Testis (tissue), 3 donors: ENCODE data around the gene CRY1. TPM values are rescaled to one million over a fixed set of nuclear protein-coding genes. Genes with fewer than 3 reads are reported as not detected.

ENCODE experiments used
- DNase-seq: peaks from one replicate; pipeline ENCODE4 v3.0.0-alpha.2; 2019
- H3K27ac ChIP-seq, 2 donors: fragments of 200-600 bp; sonication (generic); one replicate each; pipeline ENCODE4 v1.5.1; 2019
- H3K27me3 ChIP-seq: fragments of 200-600 bp; sonication (generic); one replicate; pipeline ENCODE4 v1.5.1; 2019
- H3K36me3 ChIP-seq: fragments of 200-600 bp; sonication (generic); one replicate; pipeline ENCODE4 v1.5.1; 2017; ENCODE audit warnings: low read depth; ENCODE audit errors: missing control alignments
- H3K4me1 ChIP-seq: fragments of 200-600 bp; sonication (generic); one replicate; pipeline ENCODE4 v1.5.1; 2019
- H3K4me3 ChIP-seq, 2 donors: fragments of 200-600 bp; sonication (generic); one replicate each; pipeline ENCODE4 v1.5.1; 2017 to 2019
- H3K9me3 ChIP-seq: fragments of 200-600 bp; sonication (generic); one replicate; pipeline ENCODE4 v1.5.1; 2017
- POLR2A ChIP-seq: fragments of 450-650 bp; IDR thresholded peaks from one replicate; pipeline ENCODE4 v1.6.1; 2017; ENCODE audit warnings: antibody characterized with exemption, mild to moderate bottlenecking, moderate library complexity
- WGBS, 2 donors: methylation state at CpG; one replicate each; pipeline ENCODE4 v1.1.5; 2018; 5-methylcytosine and 5-hydroxymethylcytosine counted together
- intact Hi-C: fragments of 100-400 bp; cut with DNase I; formaldehyde crosslinking; loops from one replicate; pipeline ENCODE4 v1.15.1; 2023; ENCODE audit warnings: low total_unique reads
- polyA plus RNA-seq: library from polyadenylated mRNA; stranded (reverse); fragments of 350-450 nt; fragmentation: Illumina TruSeq; extraction: RNeasy Lipid Tissue Mini Kit (QIAGEN cat#74804); gene quantifications from one replicate; pipeline ENCODE4 v1.2.3, GENCODE V29; 2014; ENCODE audit warnings: low read depth, low replicate concordance; ENCODE audit not compliant: insufficient read depth
- total RNA-seq, 2 donors: library from RNA; depleted of rRNA; stranded (reverse); fragments of >200 nt; gene quantifications; one replicate each; pipeline ENCODE4 v1.2.3, GENCODE V29; 2016
- TF ChIP-seq, protein P1 (sequence below), 3 experiments: fragments of 450-650 bp in 2 of 3; fragments of 200-600 bp in 1 of 3; sonication (generic) in 1 of 3; IDR thresholded peaks; one replicate each; pipeline ENCODE4 v1.5.1; 2016 to 2019; ENCODE audit warnings: antibody characterized with exemption in 3 of 3, mild to moderate bottlenecking in 2 of 3, moderate library complexity in 1 of 3

The CRY1 gene
- total and polyA plus RNA-seq, 3 donors from 2014 or later: 63.0 to 92.0 (median 71.6) TPM

DNA sequence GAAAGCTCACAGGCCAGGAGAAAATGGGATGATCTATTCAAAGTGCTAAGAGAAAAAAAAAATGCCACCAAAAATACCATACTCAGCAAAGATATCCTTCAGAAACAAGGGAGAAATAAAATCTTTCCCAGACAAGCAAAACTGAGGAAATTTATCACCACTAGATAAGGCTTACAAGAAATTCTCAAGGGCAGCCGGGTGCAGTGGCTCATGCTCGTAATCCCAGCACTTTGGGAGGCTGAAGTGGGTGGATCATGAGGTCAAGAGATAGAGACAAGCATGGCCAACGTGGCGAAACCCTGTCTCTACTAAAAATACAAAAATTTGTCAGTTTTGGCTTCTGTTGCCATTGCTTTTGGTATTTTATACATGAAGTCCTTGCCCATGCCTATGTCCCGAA, 48.2 kb downstream of the CRY1 start:
- intact Hi-C loops: no loop called here
- DNase-seq: no peak
- 68% methylated on average over 5 of the region's 5 CpGs for WGBS, 2 donors
- H3K27me3 ChIP-seq: no peaks in the 10 kb centered on the region
- no peaks in the 10 kb centered on the region for H3K4me1 ChIP-seq
- no peaks in the 10 kb centered on the region for H3K36me3 ChIP-seq
- no peaks in the 10 kb centered on the region for H3K9me3 ChIP-seq
- H3K4me3 ChIP-seq: no peak overlapping the region
- TF ChIP-seq, protein P1, sequence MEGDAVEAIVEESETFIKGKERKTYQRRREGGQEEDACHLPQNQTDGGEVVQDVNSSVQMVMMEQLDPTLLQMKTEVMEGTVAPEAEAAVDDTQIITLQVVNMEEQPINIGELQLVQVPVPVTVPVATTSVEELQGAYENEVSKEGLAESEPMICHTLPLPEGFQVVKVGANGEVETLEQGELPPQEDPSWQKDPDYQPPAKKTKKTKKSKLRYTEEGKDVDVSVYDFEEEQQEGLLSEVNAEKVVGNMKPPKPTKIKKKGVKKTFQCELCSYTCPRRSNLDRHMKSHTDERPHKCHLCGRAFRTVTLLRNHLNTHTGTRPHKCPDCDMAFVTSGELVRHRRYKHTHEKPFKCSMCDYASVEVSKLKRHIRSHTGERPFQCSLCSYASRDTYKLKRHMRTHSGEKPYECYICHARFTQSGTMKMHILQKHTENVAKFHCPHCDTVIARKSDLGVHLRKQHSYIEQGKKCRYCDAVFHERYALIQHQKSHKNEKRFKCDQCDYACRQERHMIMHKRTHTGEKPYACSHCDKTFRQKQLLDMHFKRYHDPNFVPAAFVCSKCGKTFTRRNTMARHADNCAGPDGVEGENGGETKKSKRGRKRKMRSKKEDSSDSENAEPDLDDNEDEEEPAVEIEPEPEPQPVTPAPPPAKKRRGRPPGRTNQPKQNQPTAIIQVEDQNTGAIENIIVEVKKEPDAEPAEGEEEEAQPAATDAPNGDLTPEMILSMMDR (IDR thresholded peaks at IDR 0.05): no peak
- TF ChIP-seq POLR2A: no peak
- H3K27ac ChIP-seq: no peak overlapping the region

DNA sequence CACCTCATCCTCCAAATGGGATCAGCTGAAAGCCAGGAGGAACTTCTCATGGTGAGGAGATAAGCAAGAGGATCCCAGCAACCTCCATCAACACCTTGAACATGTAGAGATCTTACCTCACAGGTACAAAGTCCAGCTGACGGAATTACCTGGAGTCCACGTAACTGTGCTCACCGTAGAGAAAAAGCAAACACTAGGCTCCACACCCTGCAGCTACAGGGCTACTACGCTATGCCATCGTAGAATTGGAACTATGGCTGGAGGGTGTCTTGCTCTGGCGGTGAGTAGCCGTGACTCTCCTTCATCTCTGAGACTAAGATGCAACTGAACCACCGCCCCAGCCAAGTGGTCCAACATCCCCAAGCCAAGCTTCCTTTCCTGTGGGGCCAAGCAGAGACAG, 50.5 kb downstream of the CRY1 start:
- H3K27me3 ChIP-seq: no peaks in the 10 kb centered on the region
- H3K4me3 ChIP-seq: no peak overlapping the region
- H3K9me3 ChIP-seq: no peaks in the 10 kb centered on the region
- WGBS, 2 donors: 86 to 88% methylated on average over 8 of the region's 8 CpGs
- no peak for DNase-seq
- H3K36me3 ChIP-seq: no peaks in the 10 kb centered on the region
- no peak for TF ChIP-seq POLR2A
- TF ChIP-seq, protein P1 (IDR thresholded peaks at IDR 0.05): no peak
- H3K4me1 ChIP-seq: no peaks in the 10 kb centered on the region
- intact Hi-C loops: no loop called here
- H3K27ac ChIP-seq: no peak overlapping the region

DNA sequence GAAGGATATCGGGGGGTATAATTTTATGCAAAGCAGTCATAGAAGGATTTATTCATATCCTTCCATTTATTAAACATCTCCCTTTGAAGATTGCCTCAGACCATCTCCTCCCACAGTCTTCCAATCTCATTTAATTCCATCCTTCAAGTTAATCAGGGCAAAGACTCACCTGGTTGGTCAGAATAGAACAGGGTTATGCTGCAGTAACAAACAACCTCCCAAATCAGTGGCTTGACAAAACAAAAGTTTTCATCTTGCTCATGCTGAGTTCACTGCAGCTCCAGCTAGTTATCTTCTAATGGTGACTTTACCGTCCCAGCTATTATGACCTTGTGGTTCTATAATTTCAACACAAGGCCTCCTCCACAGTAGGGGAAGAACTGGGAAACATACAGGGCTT, 57.6 kb downstream of the CRY1 start:
- Histone ChIP-seq H3K27ac (no peak overlapping the region), H3K36me3 (no peaks in the 10 kb centered on the region), H3K9me3 (no peaks in the 10 kb centered on the region), H3K4me1 (peaks cover 2% of the 10 kb centered on the region), H3K27me3 (no peaks in the 10 kb centered on the region), H3K4me3 (no peak overlapping the region)
- intact Hi-C loops: no loop called here
- 96 to 100% methylated on average over 2 of the region's 2 CpGs for whole genome bisulfite sequencing, 2 donors
- TF ChIP-seq, protein P1 (IDR thresholded peaks at IDR 0.05): no peak
- no peak for TF ChIP-seq POLR2A
- no peak for DNase-seq

- no peak overlapping the region for H3K27ac ChIP-seq
- peaks cover 9% of the 10 kb centered on the region for H3K4me1 ChIP-seq
- 90 to 93% methylated on average over 9 of the region's 9 CpGs for WGBS, 2 donors
- H3K27me3 ChIP-seq: no peaks in the 10 kb centered on the region
- H3K36me3 ChIP-seq: no peaks in the 10 kb centered on the region
- H3K9me3 ChIP-seq: no peaks in the 10 kb centered on the region
- intact Hi-C loops: no loop called here
- TF ChIP-seq POLR2A: no peak
- DNase-seq: no peak
- H3K4me3 ChIP-seq: no peak overlapping the region
Observed at GRCh38 chr12:107033758-107034739, 59.3 kb downstream of the CRY1 start.

DNA sequence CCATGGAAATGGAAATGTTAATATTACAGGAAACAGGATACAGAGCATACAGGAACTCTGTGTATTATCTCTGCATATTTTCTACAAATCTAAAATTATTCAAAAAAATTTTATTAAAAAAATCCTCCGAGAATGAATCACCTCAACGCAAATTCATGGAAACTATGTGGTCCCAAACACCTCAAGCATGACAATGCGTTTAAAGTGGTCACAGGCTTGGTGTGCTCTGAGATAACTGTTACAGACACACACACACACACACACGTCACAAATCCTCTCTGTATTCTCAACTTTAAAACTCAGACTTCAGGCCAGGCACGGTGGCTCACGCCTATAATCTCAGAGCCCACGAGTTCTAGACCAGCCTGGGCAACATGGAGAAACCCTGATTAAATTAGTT, 61.1 kb downstream of the CRY1 start:
- H3K27me3 ChIP-seq: no peaks in the 10 kb centered on the region
- H3K36me3 ChIP-seq: no peaks in the 10 kb centered on the region
- no peaks in the 10 kb centered on the region for H3K9me3 ChIP-seq
- no peak overlapping the region for H3K27ac ChIP-seq
- H3K4me1 ChIP-seq: peaks cover 18% of the 10 kb centered on the region
- intact Hi-C loops: no loop called here
- 69% methylated on average over 7 of the region's 7 CpGs for WGBS, 2 donors
- DNase-seq: no peak
- TF ChIP-seq, protein P1 (IDR thresholded peaks at IDR 0.05): no peak
- TF ChIP-seq POLR2A: no peak
- no peak overlapping the region for H3K4me3 ChIP-seq
